ENCODE data around the gene EGR2. TPM values are rescaled to one million over a fixed set of nuclear protein-coding genes. Genes with fewer than 3 reads are reported as not detected.

The EGR2 gene
- total and polyA plus RNA-seq, 2 donors (not counting 3 experiments of a cell fraction or from before 2014, with no cell fraction given): 0.46 to 0.47 TPM

DNA sequence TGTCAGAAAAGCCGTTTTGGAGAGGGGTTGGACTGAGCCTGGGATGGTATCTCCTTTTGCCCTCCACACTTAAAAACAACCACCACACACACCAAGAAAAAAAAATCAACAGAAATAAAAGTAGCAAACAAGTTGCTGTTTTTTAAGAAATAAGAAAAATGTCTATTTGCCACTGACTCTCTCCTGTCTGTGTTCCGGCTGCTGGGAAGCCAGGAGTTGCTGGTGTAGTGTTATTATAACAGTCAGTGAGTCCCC, 163 bp downstream of the EGR2 start:
- DNase-seq (ENCODE audit: low read depth, low spot score): no peak
- CTCF ChIA-PET: interaction anchor here (1.1 to 9.9 kb wide), 6 partner anchors 8 to 342 kb away, joined by 3 to 232 read pairs (median 11); partner anchors contain the start of gene ADO
- FAIRE-seq: no peak

More for the DNA sequence above, 163 bp downstream of the EGR2 start:
- Histone ChIP-seq H3K4me2 (ENCODE audit: insufficient read depth, low read length) (peak overlapping the region; percentile 97), H3K27ac (ENCODE audit: insufficient read depth, low read depth, low read length) (no peak overlapping the region), H3K9me1 (replicated peaks; ENCODE audit: control insufficient read depth, extremely low read depth, insufficient read depth, low read length) (no peaks in the 10 kb centered on the region), H4K20me1 (replicated peaks; ENCODE audit: control insufficient read depth, extremely low read depth, insufficient read depth, low read length) (no peaks in the 10 kb centered on the region), H3K36me3 (ENCODE audit: control insufficient read depth in 2 of 2, extremely low read depth in 1 of 2, insufficient read depth in 2 of 2, low read length in 2 of 2) (no peaks in the 10 kb centered on the region), H3K79me2 (ENCODE audit: control insufficient read depth, insufficient read depth, low read length) (no peaks in the 10 kb centered on the region), H2AFZ (ENCODE audit: low read depth, low read length) (no peak overlapping the region), H3K4me1 (ENCODE audit: control insufficient read depth, extremely low read depth, insufficient read depth, low read length) (peaks cover 24% of the 10 kb centered on the region), H3K9ac (replicated peaks; ENCODE audit: extremely low read depth, insufficient read depth, low read length) (no peak overlapping the region), H3K27me3 (ENCODE audit: control insufficient read depth in 2 of 2, insufficient read depth in 2 of 2, low read length in 2 of 2) (peaks cover 47 to 55% of the 10 kb centered on the region in 2 experiments), H3K4me3 (replicated peaks in 1 of 3; ENCODE audit: insufficient read depth in 1 of 3, low read depth in 1 of 3, low read length in 3 of 3) (peak overlapping the region; percentile 45 to 91 (median 51)), H3K9me3 (replicated peaks; ENCODE audit: control insufficient read depth, insufficient read depth, low read length) (no peaks in the 10 kb centered on the region)
- BruUV-seq (replicated peaks): TSS peak; percentile 78
- intact Hi-C loops (cut with micrococcal nuclease): loop anchor here (1.0 to 5.0 kb wide), 9 partner anchors 12 to 1999 kb away; partner anchors contain the start of genes ADO, NRBF2, RHOBTB1 and RTKN2
- POLR2A ChIA-PET: no interaction called here
- dilution Hi-C loops (cut with MboI; ENCODE audit: extremely low pct_ligation_motif_present, low sequenced_read_pairs): no loop called here
- TF ChIP-seq, protein P1, sequence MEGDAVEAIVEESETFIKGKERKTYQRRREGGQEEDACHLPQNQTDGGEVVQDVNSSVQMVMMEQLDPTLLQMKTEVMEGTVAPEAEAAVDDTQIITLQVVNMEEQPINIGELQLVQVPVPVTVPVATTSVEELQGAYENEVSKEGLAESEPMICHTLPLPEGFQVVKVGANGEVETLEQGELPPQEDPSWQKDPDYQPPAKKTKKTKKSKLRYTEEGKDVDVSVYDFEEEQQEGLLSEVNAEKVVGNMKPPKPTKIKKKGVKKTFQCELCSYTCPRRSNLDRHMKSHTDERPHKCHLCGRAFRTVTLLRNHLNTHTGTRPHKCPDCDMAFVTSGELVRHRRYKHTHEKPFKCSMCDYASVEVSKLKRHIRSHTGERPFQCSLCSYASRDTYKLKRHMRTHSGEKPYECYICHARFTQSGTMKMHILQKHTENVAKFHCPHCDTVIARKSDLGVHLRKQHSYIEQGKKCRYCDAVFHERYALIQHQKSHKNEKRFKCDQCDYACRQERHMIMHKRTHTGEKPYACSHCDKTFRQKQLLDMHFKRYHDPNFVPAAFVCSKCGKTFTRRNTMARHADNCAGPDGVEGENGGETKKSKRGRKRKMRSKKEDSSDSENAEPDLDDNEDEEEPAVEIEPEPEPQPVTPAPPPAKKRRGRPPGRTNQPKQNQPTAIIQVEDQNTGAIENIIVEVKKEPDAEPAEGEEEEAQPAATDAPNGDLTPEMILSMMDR (IDR thresholded peaks at IDR 0.05; ENCODE audit: extremely low read depth in 1 of 2, insufficient read depth in 1 of 2, low read depth in 1 of 2, low read length in 2 of 2): no peak
- TF ChIP-seq POLR2A (IDR thresholded peaks at IDR 0.05; ENCODE audit: low read depth, low read length): no peak
- TF ChIP-seq JUN (IDR thresholded peaks at IDR 0.05; ENCODE audit: borderline replicate concordance, insufficient read depth, insufficient read length, low read depth): no peak
- TF ChIP-seq GATA2 (IDR thresholded peaks at IDR 0.05; ENCODE audit: insufficient read depth, insufficient read length, low read depth, low read length): no peak
- no peak for TF ChIP-seq FOS (IDR thresholded peaks at IDR 0.05; ENCODE audit: borderline replicate concordance, insufficient read depth, low read length)
- TF ChIP-seq POLR2AphosphoS5 (IDR thresholded peaks at IDR 0.05; ENCODE audit: insufficient read depth, low read depth, low read length): no peak
- TF ChIP-seq MYC (IDR thresholded peaks at IDR 0.05; ENCODE audit: low read depth, low read length): no peak
- TF ChIP-seq EZH2 (IDR thresholded peaks at IDR 0.05; ENCODE audit: borderline replicate concordance, low read depth, low read length, severe bottlenecking): no peak
- TF ChIP-seq, protein P2, sequence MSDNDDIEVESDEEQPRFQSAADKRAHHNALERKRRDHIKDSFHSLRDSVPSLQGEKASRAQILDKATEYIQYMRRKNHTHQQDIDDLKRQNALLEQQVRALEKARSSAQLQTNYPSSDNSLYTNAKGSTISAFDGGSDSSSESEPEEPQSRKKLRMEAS (IDR thresholded peaks at IDR 0.05; ENCODE audit: insufficient read depth, insufficient read length): no peak
